ENCODE data around the gene ZC3H10. TPM values are rescaled to one million over a fixed set of nuclear protein-coding genes. Genes with fewer than 3 reads are reported as not detected.

ZC3H10 gene
- total and polyA plus RNA-seq, 2 of the 13 experiments (the other 11 are each of a cell fraction or from before 2014, with no cell fraction given), result 0.70 to 2.3 TPM

DNA sequence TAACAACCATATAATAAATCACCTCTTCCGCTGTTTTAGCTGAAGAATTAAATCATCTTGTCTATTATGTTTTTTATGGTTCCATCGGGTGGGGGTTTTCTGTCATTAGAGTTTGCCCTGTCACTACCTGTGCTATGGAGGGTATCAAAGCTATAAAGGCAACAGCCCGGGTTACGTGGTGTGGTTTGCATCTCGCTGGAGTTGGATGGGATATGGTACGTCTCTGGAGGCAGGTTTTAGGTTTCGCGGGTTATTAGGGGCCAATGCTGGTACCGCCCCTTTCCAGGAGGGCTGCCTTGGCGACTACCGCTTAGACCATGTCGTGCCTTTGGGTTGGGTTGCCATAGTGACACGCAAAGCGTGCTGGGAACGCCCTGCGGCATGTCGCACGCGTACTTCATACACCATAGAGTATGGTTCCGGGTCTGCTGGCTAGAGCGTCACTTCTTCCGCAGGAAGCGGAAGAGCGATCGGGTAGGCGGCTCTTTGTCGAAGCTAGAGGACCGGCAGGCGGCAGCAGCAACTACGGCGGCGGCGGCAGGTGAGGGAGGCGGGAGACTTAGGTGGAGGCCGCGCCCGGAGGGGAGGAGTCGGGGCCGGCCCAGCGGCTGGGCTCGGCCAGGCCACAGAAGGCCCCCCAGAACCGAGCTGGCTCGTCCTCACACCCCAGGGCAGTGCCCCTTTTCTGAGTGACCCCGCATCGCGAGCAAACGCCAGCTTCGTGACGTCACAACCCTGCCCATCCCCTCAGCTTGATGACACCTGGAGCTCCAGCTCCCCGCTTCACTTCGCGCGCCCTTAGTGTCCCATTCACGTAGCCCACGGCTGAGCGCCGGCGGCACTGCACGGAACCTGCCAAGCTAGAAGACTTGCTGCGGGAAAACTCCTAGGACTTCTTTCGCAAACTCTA is at the start of gene ZC3H10 (continued):
- TF ChIP-seq ZNF570 (CRISPR knock-in tag; IDR thresholded peaks at IDR 0.05; ENCODE audit: borderline replicate concordance) (no peak), PLRG1 (conservative IDR thresholded peaks at IDR 0.05) (no peak), ESRRA (CRISPR knock-in tag; IDR thresholded peaks at IDR 0.05; ENCODE audit: low read depth) (peak; percentile 76; the same call in 1 of the 2 replicates), ZSCAN9 (CRISPR knock-in tag; IDR thresholded peaks at IDR 0.05; ENCODE audit: borderline replicate concordance) (no peak), ZBTB7B (CRISPR knock-in tag; IDR thresholded peaks at IDR 0.05) (0 out of 2 replicates have a peak, but pooled peaks have one; percentile 34), ZNF883 (CRISPR knock-in tag; IDR thresholded peaks at IDR 0.05; ENCODE audit: not compliant biosample characterization) (peak; percentile 66), TCF7 (IDR thresholded peaks at IDR 0.05; ENCODE audit: low read depth) (no peak), POLR2G (IDR thresholded peaks at IDR 0.05; ENCODE audit: low read depth, low read length) (peak; percentile 97), HNRNPUL1 (IDR thresholded peaks at IDR 0.05; ENCODE audit: low read depth, low read length) (no peak), SRSF9 (IDR thresholded peaks at IDR 0.05; ENCODE audit: borderline replicate concordance, insufficient read depth, low read depth, low read length, poor library complexity, severe bottlenecking) (no peak), MIER2 (CRISPR knock-in tag; IDR thresholded peaks at IDR 0.05) (no peak), CBX5 (CRISPR knock-in tag; IDR thresholded peaks at IDR 0.05; ENCODE audit: borderline replicate concordance) (peak; percentile 89; the same call in 1 of the 2 replicates), ZNF24 (IDR thresholded peaks at IDR 0.05) (no peak), ZNF644 (CRISPR knock-in tag; IDR thresholded peaks at IDR 0.05; ENCODE audit: low read depth) (no peak), ZNF749 (CRISPR knock-in tag; IDR thresholded peaks at IDR 0.05; ENCODE audit: borderline replicate concordance) (no peak; the same call in 1 of the 2 replicates), TAF1 (CRISPR knock-in tag; IDR thresholded peaks at IDR 0.05) (peak; percentile 77; the same call in 1 of the 2 replicates), PAF1 (CRISPR knock-in tag; IDR thresholded peaks at IDR 0.05) (peak; percentile 99)
- TF ChIP-seq, protein P1, sequence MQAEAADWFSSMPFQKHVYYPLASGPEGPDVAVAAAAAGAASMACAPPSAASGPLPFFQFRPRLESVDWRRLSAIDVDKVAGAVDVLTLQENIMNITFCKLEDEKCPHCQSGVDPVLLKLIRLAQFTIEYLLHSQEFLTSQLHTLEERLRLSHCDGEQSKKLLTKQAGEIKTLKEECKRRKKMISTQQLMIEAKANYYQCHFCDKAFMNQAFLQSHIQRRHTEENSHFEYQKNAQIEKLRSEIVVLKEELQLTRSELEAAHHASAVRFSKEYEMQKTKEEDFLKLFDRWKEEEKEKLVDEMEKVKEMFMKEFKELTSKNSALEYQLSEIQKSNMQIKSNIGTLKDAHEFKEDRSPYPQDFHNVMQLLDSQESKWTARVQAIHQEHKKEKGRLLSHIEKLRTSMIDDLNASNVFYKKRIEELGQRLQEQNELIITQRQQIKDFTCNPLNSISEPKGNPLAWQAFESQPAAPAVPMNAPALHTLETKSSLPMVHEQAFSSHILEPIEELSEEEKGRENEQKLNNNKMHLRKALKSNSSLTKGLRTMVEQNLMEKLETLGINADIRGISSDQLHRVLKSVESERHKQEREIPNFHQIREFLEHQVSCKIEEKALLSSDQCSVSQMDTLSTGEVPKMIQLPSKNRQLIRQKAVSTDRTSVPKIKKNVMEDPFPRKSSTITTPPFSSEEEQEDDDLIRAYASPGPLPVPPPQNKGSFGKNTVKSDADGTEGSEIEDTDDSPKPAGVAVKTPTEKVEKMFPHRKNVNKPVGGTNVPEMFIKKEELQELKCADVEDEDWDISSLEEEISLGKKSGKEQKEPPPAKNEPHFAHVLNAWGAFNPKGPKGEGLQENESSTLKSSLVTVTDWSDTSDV (CRISPR knock-in tag; IDR thresholded peaks at IDR 0.05), result no peak
- TF ChIP-seq, protein P2, sequence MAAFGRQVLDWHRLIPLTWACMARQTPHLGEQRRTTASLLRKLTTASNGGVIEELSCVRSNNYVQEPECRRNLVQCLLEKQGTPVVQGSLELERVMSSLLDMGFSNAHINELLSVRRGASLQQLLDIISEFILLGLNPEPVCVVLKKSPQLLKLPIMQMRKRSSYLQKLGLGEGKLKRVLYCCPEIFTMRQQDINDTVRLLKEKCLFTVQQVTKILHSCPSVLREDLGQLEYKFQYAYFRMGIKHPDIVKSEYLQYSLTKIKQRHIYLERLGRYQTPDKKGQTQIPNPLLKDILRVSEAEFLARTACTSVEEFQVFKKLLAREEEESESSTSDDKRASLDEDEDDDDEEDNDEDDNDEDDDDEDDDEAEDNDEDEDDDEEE (CRISPR knock-in tag; IDR thresholded peaks at IDR 0.05), result peak; percentile 94
- TF ChIP-seq, protein P3, sequence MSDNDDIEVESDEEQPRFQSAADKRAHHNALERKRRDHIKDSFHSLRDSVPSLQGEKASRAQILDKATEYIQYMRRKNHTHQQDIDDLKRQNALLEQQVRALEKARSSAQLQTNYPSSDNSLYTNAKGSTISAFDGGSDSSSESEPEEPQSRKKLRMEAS (IDR thresholded peaks at IDR 0.05), result peak; percentile 92
- TF ChIP-seq, protein P4, sequence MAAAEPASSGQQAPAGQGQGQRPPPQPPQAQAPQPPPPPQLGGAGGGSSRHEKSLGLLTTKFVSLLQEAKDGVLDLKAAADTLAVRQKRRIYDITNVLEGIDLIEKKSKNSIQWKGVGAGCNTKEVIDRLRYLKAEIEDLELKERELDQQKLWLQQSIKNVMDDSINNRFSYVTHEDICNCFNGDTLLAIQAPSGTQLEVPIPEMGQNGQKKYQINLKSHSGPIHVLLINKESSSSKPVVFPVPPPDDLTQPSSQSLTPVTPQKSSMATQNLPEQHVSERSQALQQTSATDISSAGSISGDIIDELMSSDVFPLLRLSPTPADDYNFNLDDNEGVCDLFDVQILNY (CRISPR knock-in tag; conservative IDR thresholded peaks at IDR 0.05), result peak; percentile 18; the same call in 1 of the 2 replicates
- TF ChIP-seq, protein P5, sequence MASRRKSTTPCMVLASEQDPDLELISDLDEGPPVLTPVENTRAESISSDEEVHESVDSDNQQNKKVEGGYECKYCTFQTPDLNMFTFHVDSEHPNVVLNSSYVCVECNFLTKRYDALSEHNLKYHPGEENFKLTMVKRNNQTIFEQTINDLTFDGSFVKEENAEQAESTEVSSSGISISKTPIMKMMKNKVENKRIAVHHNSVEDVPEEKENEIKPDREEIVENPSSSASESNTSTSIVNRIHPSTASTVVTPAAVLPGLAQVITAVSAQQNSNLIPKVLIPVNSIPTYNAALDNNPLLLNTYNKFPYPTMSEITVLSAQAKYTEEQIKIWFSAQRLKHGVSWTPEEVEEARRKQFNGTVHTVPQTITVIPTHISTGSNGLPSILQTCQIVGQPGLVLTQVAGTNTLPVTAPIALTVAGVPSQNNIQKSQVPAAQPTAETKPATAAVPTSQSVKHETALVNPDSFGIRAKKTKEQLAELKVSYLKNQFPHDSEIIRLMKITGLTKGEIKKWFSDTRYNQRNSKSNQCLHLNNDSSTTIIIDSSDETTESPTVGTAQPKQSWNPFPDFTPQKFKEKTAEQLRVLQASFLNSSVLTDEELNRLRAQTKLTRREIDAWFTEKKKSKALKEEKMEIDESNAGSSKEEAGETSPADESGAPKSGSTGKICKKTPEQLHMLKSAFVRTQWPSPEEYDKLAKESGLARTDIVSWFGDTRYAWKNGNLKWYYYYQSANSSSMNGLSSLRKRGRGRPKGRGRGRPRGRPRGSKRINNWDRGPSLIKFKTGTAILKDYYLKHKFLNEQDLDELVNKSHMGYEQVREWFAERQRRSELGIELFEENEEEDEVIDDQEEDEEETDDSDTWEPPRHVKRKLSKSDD (CRISPR knock-in tag; IDR thresholded peaks at IDR 0.05; ENCODE audit: low read depth), result peak; percentile 84; the same call in 1 of the 2 replicates

All from HepG2 (cell line).